ENCODE results near the gene FNDC3B.
"Not testable (repeated sequence)": the region's sequence is repeated elsewhere in the genome, so short reads cannot be mapped to it uniquely, and the experiment has no call there.

The FNDC3B gene

GRCh38 chr3:172236771-172237742 lies 197.7 kb downstream of the FNDC3B start:
- no peak for DNase-seq (ENCODE audit: low spot score)

DNA sequence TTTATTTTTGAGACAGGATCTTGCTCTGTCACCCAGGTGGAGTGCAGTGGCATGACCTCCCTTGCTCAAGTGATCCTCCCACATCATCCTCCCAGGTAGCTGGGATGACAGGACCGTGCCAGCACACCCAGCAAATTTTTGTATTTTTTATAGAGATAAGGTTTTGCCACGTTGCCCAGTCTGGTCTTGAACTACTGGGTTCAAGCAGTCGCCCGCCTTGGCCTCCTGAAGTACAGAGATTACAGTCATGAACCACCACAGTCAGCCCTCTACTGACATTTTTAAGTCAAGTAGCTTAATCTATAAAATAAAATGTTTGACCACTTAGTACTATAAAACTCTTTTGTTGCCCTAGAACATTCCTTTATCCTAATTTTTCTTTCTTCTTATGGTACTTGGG lies 198.8 kb downstream of the FNDC3B start:
- DNase-seq (ENCODE audit: low spot score), result no peak

DNA sequence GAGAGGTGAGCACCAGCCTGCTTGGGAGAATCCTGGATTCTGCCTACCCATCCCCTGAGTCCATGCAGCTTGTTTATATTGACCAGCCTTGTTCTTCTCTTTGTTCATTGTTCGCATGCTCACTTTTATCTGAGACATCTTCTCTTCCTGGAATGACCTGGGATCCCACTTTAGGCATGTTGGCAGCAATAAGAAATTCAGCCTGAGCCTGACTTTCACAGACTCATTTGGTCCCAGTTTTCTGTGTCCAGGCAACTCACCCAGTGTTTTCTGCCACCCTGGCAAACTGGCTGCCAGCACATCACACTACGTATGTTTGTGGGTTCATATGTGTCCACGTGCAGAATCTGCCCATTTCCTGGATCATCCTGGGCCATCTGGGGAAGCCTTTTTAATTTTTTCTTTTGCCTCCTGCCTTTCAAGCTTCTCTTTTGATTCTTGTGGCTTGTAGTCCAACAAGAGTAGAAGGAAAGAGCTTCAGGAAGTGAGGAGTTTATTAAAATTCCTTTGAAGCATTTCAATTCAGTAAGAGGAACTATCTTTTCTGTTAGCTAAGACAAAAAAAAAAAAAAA lies 199.9 kb downstream of the FNDC3B start:
- no peak for DNase-seq (ENCODE audit: low spot score)

DNA sequence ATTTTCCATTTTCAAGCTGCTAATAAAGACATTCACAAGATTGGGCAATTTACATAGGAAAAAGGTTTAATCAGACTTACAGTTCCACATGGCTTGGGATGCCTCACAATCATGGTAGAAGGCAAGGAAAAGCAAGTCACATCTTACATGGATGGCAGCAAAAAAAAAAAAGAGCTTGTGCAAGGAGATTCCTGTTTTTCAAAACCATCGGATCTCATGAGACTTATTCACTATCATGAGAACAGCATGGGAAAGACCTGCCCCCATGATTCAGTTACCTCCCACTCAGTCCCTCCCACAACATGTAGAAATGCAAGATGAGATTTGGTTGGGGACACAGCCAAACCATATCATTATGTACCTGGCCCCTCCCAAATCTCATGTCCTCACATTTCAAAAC lies 202.0 kb downstream of the FNDC3B start:
- DNase-seq (ENCODE audit: low spot score), result no peak

- DNase-seq (ENCODE audit: low spot score), result not testable (repeated sequence)
These were observed 203.1 kb downstream of the FNDC3B start for GRCh38 chr3:172242471-172242870.

GRCh38 chr3:172243376-172243775 lies 204.0 kb downstream of the FNDC3B start:
- DNase-seq (ENCODE audit: low spot score), result not testable (repeated sequence)

- DNase-seq (ENCODE audit: low spot score), result no peak
These were observed 204.6 kb downstream of the FNDC3B start for GRCh38 chr3:172244011-172244410.

- DNase-seq (ENCODE audit: low spot score), result no peak
These were observed 205.9 kb downstream of the FNDC3B start for GRCh38 chr3:172245241-172245640.

- DNase-seq (ENCODE audit: low spot score), result no peak
These were observed 206.9 kb downstream of the FNDC3B start for GRCh38 chr3:172246107-172246844.

DNA sequence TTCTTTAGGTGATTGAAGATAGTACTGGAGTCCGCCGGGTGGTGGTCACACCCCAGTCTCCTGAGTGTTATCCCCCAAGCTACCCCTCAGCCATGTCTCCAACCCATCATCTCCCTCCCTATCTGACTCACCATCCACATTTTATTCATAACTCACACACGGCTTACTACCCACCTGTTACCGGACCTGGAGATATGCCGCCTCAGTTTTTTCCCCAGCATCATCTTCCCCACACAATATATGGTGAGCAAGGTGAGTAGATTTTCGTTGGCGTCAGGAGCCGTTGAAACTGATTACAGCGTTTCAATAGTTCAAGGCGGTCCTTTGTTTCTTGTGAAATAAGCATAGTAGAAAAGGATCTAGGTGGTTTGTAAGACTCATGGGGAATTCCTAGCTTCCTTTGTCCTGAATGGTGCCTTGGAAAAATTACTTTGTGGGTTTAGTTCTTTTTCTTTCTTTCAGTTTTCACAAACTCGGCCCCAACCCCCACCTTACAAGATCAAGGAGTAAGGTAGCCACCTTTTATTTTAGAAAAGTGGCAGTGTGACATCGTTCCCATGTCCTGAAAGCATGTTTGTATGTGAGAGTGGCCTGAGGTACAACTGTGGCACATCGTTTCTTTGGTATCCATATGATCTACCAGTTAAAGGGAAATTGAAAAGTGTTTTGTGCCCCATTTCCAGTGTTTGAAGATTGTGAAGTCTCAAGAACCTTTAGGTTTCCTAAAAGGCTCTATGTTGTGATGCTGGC lies 208.3 kb downstream of the FNDC3B start:
- no peak for DNase-seq (ENCODE audit: low spot score)

DNA sequence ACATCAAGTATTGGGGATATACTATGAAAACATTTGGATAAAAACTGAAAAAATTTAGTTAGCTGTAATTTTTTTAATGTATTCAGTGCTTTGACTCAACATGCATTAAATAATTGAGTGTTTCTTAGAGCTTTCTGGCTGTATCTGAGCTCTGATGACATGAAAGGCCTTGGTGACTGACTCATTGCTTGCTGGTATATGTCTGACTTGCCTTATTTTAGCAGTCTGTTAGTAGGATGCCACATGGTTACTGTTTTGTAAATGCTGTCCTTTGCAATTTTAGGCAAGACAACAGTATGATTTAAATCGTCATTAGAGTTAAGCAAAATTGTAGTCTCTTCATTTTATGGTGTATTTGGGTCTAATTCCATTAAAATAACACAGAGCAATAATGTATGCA lies 209.7 kb downstream of the FNDC3B start:
- no peak for DNase-seq (ENCODE audit: low spot score)

DNA sequence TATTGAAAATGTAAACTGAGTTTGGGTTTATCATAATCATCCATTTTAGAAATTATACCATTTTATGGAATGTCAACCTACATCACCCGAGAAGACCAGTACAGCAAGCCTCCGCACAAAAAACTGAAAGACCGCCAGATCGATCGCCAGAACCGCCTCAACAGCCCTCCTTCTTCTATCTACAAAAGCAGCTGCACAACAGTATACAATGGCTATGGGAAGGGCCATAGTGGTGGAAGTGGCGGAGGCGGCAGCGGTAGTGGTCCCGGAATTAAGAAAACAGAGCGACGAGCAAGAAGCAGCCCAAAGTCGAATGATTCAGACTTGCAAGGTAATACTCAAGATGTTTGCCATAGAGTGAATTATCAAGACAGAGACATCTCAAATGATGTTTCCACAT lies 211.8 kb downstream of the FNDC3B start:
- DNase-seq (ENCODE audit: low spot score), result no peak

GRCh38 chr3:172253200-172253599 lies 213.8 kb downstream of the FNDC3B start:
- DNase-seq (ENCODE audit: low spot score), result no peak

- DNase-seq (ENCODE audit: low spot score), result no peak
These were observed 215.2 kb downstream of the FNDC3B start for GRCh38 chr3:172254542-172254941.

DNA sequence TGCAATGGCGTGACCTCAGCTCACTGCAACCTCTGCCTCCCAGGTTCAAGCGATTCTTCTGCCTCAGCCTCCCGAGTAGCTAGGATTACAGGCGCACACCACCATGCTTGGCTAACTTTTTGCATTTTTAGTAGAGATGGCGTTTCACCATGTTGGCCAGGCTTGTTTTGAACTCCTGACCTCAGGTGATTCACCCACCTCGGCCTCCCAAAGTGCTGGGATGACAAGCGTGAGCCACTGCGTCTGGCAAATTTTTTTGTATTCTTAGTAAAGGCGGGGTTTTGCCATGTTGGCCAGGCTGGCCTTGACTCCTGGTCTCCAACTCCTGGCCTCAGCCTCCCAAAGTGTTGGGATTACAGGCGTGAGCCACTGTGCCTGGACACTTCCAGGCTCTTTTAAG lies 215.9 kb downstream of the FNDC3B start:
- DNase-seq (ENCODE audit: low spot score), result not testable (repeated sequence)

- DNase-seq (ENCODE audit: low spot score), result no peak
These were observed 216.8 kb downstream of the FNDC3B start for GRCh38 chr3:172256101-172256734.

GRCh38 chr3:172257648-172258400 lies 218.4 kb downstream of the FNDC3B start:
- DNase-seq (ENCODE audit: low spot score), result no peak

DNA sequence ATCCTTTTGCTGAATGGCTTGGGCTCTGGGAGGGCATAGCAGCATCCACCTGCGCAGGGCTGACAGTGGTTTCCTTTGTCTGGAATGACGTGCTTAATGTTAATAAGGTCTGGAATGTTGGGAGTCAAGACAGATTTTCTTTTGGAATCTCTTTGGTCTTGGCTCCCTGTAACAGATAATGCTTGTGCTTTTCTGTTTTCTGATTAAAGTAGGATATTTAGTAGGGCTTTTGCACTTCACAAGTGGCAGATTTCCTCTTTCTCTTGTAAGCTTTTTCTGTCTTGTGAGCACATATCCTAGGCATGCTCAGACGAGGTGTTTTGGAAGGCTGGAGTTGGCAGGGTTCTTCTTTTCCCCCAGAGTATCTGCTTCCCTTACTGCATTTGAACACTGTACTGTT lies 219.2 kb downstream of the FNDC3B start:
- DNase-seq (ENCODE audit: low spot score), result no peak

DNA sequence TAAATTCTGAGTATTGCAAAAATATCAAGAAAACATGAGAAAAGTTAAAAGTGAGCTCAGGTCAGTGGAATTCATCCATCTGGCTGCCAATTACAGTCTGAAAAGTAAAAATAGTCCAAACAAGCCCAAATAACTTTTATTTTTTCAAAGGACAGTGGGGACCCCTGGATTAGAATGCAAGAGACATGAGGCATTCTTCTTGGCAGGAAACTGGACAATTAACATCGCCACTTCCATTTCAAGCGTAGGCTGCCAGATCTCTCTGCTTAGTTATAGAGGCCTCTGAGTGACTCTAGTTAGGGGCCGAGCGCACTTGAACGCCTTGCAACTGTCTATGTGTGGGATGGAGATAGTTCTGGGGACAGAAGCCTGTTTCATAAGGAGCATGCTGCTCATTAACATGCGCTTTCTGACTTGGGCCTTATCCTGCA lies 219.7 kb downstream of the FNDC3B start:
- no peak for DNase-seq (ENCODE audit: low spot score)

DNA sequence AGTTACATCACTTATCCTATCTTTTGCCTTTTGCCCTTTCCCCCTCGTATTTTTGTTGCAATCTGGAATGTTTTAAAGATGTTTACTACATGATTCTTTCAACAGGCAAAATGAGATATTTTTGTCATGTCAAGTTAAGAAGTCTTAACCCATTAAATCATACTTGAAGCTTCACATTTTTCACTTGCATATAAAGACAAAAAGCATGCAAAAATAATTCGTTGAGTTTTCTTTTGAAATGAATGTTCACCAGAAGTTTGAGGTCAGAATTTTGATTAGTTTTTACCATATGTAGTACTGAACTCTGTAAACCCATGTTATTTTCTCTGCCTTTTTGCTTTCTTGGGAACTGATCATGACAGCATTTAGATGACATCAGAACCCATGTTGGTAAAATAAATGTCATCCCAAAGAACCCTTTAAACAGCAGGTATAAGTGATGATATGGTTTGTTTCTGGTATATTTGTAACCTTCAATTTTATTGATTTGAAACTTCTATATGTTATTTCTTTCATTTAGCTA lies 220.4 kb downstream of the FNDC3B start:
- DNase-seq (ENCODE audit: low spot score), result peak; percentile 17

Data from activated CD4-positive, alpha-beta T cell treated with anti-CD3 and anti-CD28 coated beads, Interleukin-2, Interleukin-4, amounts not matched to agents 100 ng/mL and 50 ng/mL, durations not matched to agents 16 hours and 8 hours (primary cell).